ENCODE data around the gene AP3S2.
"Not testable (repeated sequence)": the region's sequence is repeated elsewhere in the genome, so short reads cannot be mapped to it uniquely, and the experiment has no call there.

Gene AP3S2

GRCh38 chr15:89783111-89783860 is 110.5 kb downstream of the AP3S2 start:
- DNase-seq (ENCODE audit: extremely low read depth in 1 of 2, low read depth in 1 of 2): no peak

- DNase-seq (ENCODE audit: extremely low read depth in 1 of 2, low read depth in 1 of 2): not testable (repeated sequence)
Observed at GRCh38 chr15:89782619-89782950, 111.2 kb downstream of the AP3S2 start.

- DNase-seq (ENCODE audit: extremely low read depth in 1 of 2, low read depth in 1 of 2): no peak
Observed at GRCh38 chr15:89781891-89782618, 111.7 kb downstream of the AP3S2 start.

- DNase-seq (ENCODE audit: extremely low read depth in 1 of 2, low read depth in 1 of 2): no peak
Observed at GRCh38 chr15:89781055-89781454, 112.7 kb downstream of the AP3S2 start.

GRCh38 chr15:89780601-89781000 is 113.2 kb downstream of the AP3S2 start:
- DNase-seq (ENCODE audit: extremely low read depth in 1 of 2, low read depth in 1 of 2): no peak

Measured in activated CD8-positive, alpha-beta memory T cell treated with anti-CD3 and anti-CD28 coated beads for 1 hour (primary cell).